Tibial artery (tissue), 4 donors: ENCODE data around the gene MTCL1.

ENCODE experiments used
- DNase-seq, 2 donors: peaks; one replicate each; pipeline ENCODE4 v3.0.0-alpha.2; 2019
- H3K27ac ChIP-seq, 2 donors: fragments of 200-600 bp; sonication (generic) in 1 of 2; 1 replicate in 1 of 2; 2 replicates in 1 of 2; pipeline ENCODE4 v1.5.1; 2018 to 2019; ENCODE audit warnings: mild to moderate bottlenecking in 1 of 2
- H3K27me3 ChIP-seq, 2 donors: fragments of 200-600 bp; sonication (generic) in 1 of 2; one replicate each; pipeline versions ENCODE4 v1.5.1 to v1.6.0; 2016 to 2019
- H3K36me3 ChIP-seq, 3 donors: fragments of 200-600 bp; sonication (generic) in 2 of 3; one replicate each; pipeline ENCODE4 v1.5.1; 2016 to 2019; ENCODE audit warnings: mild to moderate bottlenecking in 2 of 3
- H3K4me1 ChIP-seq, 4 donors: fragments of 200-600 bp; sonication (generic) in 2 of 4; 1 replicate in 3 of 4; 2 replicates in 1 of 4; pipeline ENCODE4 v1.5.1; 2016 to 2019
- H3K4me3 ChIP-seq, 2 donors: fragments of 200-600 bp; sonication (generic) in 1 of 2; 1 replicate in 1 of 2; 2 replicates in 1 of 2; pipeline ENCODE4 v1.5.1; 2018 to 2019; ENCODE audit warnings: mild to moderate bottlenecking in 2 of 2
- H3K9me3 ChIP-seq, 3 donors: fragments of 200-600 bp; sonication (generic) in 1 of 3; one replicate each; pipeline ENCODE4 v1.5.1; 2016 to 2019
- intact Hi-C: fragments of 100-400 bp; cut with DNase I; formaldehyde crosslinking; loops from one replicate; pipeline ENCODE4 v1.15.0; 2023; ENCODE audit warnings: low total_unique reads
- TF ChIP-seq, protein P1 (sequence below), 2 experiments: fragments of 200-600 bp in 1 of 2; fragments of 450-650 bp in 1 of 2; IDR thresholded peaks; one replicate each; pipeline ENCODE4 v1.5.1; 2017 to 2019; ENCODE audit warnings: antibody characterized with exemption in 2 of 2, mild to moderate bottlenecking in 1 of 2, moderate library complexity in 1 of 2

MTCL1 gene

DNA sequence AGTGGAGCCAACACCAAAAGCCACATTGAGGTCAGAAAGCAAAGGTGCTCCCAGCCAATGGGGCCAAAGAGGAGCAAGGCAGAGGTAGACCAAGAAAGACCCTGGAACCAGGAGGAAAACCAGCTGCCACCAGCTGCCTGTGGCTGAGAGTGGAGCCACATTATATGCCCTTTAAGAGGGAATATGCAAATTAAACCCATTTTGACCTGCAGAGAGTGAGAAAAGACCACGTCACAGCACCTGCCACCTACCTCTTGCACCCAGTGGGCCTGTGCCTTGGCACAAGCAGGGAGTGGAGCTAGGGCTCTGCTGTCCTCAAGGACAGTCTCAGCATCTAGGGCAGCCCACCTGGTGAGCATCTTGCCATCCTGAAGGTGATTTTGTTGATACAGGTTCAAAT, 161.3 kb downstream of the MTCL1 start:
- no peak for DNase-seq
- H3K4me1 ChIP-seq = no peaks in the 10 kb centered on the region
- no peak overlapping the region for H3K4me3 ChIP-seq
- intact Hi-C loops = no loop called here
- no peaks in the 10 kb centered on the region for H3K36me3 ChIP-seq
- TF ChIP-seq, protein P1, sequence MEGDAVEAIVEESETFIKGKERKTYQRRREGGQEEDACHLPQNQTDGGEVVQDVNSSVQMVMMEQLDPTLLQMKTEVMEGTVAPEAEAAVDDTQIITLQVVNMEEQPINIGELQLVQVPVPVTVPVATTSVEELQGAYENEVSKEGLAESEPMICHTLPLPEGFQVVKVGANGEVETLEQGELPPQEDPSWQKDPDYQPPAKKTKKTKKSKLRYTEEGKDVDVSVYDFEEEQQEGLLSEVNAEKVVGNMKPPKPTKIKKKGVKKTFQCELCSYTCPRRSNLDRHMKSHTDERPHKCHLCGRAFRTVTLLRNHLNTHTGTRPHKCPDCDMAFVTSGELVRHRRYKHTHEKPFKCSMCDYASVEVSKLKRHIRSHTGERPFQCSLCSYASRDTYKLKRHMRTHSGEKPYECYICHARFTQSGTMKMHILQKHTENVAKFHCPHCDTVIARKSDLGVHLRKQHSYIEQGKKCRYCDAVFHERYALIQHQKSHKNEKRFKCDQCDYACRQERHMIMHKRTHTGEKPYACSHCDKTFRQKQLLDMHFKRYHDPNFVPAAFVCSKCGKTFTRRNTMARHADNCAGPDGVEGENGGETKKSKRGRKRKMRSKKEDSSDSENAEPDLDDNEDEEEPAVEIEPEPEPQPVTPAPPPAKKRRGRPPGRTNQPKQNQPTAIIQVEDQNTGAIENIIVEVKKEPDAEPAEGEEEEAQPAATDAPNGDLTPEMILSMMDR (IDR thresholded peaks at IDR 0.05) = no peak
- no peak overlapping the region for H3K27ac ChIP-seq
- H3K27me3 ChIP-seq = no peaks in the 10 kb centered on the region
- H3K9me3 ChIP-seq = no peaks in the 10 kb centered on the region

DNA sequence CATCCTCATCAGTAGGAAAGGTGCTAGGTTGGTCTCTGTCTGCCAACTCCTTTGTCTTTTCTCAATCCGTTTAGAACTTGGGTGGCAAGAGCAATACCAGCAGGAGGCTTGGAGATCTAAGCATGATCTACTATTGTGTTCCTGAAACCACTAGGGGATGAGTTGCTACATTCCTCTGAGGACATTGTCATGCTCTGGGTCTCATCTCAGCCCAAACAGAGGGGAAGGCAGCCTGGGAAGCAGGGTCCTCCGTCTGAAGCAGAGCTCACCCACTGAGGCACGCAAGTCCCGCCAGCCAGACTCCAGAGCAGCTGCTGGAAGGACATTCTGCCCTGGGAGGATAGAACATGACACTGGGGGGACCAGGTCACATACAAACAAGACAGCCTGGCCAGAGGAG, 162.9 kb downstream of the MTCL1 start:
- DNase-seq = no peak
- no peaks in the 10 kb centered on the region for H3K36me3 ChIP-seq
- TF ChIP-seq, protein P1 (IDR thresholded peaks at IDR 0.05) = no peak
- H3K27ac ChIP-seq = no peak overlapping the region
- H3K27me3 ChIP-seq = no peaks in the 10 kb centered on the region
- no peaks in the 10 kb centered on the region for H3K4me1 ChIP-seq
- intact Hi-C loops = no loop called here
- no peaks in the 10 kb centered on the region for H3K9me3 ChIP-seq
- no peak overlapping the region for H3K4me3 ChIP-seq

DNA sequence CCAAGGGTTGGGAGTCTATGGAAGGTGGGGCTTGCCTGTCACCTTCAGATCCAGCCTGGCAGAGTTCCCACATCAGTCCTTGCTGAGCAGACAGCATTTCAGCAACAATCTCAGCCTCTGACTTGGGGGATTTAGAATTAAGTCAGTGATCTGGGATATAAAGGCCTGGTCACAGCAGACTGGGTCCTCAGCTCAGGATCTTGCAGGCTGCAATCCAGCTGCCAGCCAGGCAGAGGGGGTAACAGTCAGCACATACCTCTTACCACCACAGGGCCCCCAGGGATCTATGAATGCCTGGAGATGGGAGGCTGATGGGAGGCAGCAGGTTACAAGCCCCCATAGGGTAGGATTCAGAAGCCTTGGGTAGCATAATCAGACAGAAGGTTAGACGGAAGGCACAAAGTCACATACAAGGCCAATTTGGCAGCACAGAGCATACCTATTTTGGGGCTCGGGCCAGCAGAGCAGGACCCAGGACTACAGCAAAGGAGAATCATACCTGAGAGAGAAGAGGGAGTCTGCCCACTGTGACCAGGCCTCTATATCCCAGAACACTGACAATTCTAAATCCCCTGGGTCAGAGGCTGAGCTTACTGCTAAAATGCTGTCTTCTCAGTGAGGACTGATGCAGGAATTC, 163.5 kb downstream of the MTCL1 start:
- Histone ChIP-seq H3K4me1 (no peaks in the 10 kb centered on the region), H3K4me3 (no peak overlapping the region), H3K27me3 (no peaks in the 10 kb centered on the region), H3K36me3 (no peaks in the 10 kb centered on the region), H3K27ac (no peak overlapping the region), H3K9me3 (no peaks in the 10 kb centered on the region)
- TF ChIP-seq, protein P1 (IDR thresholded peaks at IDR 0.05) = no peak
- intact Hi-C loops = no loop called here
- DNase-seq = no peak

DNA sequence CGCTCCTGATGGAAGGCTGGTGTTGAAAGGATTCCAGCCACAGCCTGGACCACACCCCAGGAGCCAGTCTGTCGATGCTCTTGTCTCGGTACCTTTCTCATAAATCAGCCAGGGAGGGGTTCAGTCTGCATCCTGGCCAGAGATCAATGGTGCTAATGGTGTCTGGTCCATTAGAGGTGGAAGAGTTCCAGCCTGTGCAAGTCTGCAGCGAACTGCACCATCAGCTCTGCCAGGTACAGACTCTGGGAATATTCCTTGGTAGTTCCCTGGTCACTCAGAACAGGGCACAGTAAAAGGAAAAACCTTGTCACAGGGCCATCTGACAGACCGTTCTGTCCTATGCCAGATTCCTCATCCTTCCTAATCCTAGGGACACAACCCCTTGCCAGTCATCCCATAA, 164.3 kb downstream of the MTCL1 start:
- no peak overlapping the region for H3K4me3 ChIP-seq
- H3K9me3 ChIP-seq = no peaks in the 10 kb centered on the region
- no peaks in the 10 kb centered on the region for H3K27me3 ChIP-seq
- DNase-seq = no peak
- no peak overlapping the region for H3K27ac ChIP-seq
- no peaks in the 10 kb centered on the region for H3K36me3 ChIP-seq
- intact Hi-C loops = no loop called here
- no peaks in the 10 kb centered on the region for H3K4me1 ChIP-seq
- TF ChIP-seq, protein P1 (IDR thresholded peaks at IDR 0.05) = no peak

DNA sequence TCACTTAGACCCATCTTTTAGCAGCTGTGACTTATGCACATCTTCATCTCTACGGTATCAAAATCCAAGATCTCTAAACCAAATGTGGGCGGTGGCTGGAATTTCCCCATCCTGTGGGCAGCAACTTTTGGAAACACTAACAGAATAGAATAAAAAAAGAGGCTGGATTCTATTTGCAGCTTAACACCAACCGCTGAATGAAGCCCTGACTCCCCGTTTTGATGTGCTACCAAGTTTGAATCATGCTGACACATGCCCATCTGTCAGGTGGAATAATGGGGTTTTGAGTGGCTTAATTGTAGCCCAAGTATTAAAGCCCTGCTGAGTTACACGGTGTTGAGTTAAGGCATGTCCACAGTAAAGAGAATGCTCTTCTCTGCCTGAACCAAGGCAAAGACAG, 165.2 kb downstream of the MTCL1 start:
- Histone ChIP-seq H3K36me3 (no peaks in the 10 kb centered on the region), H3K27ac (no peak overlapping the region), H3K9me3 (no peaks in the 10 kb centered on the region), H3K27me3 (peaks cover 0 to 2% of the 10 kb centered on the region in 2 donors), H3K4me3 (no peak overlapping the region), H3K4me1 (no peaks in the 10 kb centered on the region)
- TF ChIP-seq, protein P1 (IDR thresholded peaks at IDR 0.05) = no peak
- no peak for DNase-seq
- intact Hi-C loops = no loop called here

DNA sequence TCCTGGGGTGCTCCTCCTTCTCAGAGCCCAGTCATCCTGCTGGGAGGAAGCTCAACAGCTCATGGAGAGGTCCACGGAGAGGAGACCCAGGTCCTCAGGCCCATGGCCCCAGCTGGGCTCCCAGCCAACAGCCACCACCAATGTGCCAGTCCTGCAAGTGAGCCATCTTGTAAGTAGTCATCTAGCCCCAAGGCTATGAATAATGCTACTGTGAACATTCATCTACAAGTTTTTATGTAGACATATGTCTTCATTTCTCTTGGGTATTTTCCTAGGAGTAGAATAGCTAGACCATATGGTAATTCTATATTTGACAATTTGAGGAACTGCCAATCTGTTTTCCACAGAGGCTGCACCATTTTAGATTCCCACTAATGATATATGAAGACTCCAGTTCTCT, 166.1 kb downstream of the MTCL1 start:
- H3K4me1 ChIP-seq = no peaks in the 10 kb centered on the region
- TF ChIP-seq, protein P1 (IDR thresholded peaks at IDR 0.05) = no peak
- peaks cover 0 to 3% of the 10 kb centered on the region in 2 donors for H3K27me3 ChIP-seq
- H3K9me3 ChIP-seq = no peaks in the 10 kb centered on the region
- H3K27ac ChIP-seq = no peak overlapping the region
- H3K4me3 ChIP-seq = no peak overlapping the region
- H3K36me3 ChIP-seq = no peaks in the 10 kb centered on the region
- intact Hi-C loops = no loop called here
- DNase-seq = no peak
